HG02610 (cell line): Measurements from ENCODE around the gene LANCL1.
A peak's percentile ranks its signal among the peaks of the same experiment; 100 is the strongest.

Experiments
- ATAC-seq: cut with Tn5 transposase; IDR thresholded peaks from one replicate; pipeline ENCODE4 v1.9.1; 2021; ENCODE audit warnings: mild to moderate bottlenecking, moderate library complexity; ENCODE audit not compliant: unreplicated experiment

Gene LANCL1

GRCh38 chr2:210476194-210477128, at the start of gene LANCL1:
Gene LANCL1, minus strand, starts transcription at chr2:210476759. Its CDS starts 363 bp downstream, at chr2:210476396.
- ATAC-seq: peak; percentile 100

- ATAC-seq: no peak
These were observed 48.0 kb upstream of the LANCL1 start for GRCh38 chr2:210524533-210524932.

GRCh38 chr2:210523650-210524289, 47.2 kb upstream of the LANCL1 start:
- no peak for ATAC-seq

- no peak for ATAC-seq
These were observed 45.8 kb upstream of the LANCL1 start for GRCh38 chr2:210522399-210522798.

- no peak for ATAC-seq
These were observed 43.0 kb upstream of the LANCL1 start for GRCh38 chr2:210519594-210519993.

- no peak for ATAC-seq
These were observed 40.7 kb upstream of the LANCL1 start for GRCh38 chr2:210517264-210517663.

GRCh38 chr2:210515911-210516310, 39.4 kb upstream of the LANCL1 start:
- ATAC-seq: no peak

GRCh38 chr2:210503725-210504191, 27.2 kb upstream of the LANCL1 start:
- no peak for ATAC-seq

GRCh38 chr2:210503001-210503623, 26.6 kb upstream of the LANCL1 start:
- peak; percentile 70 for ATAC-seq

GRCh38 chr2:210496512-210496911, 20.0 kb upstream of the LANCL1 start:
- no peak for ATAC-seq

GRCh38 chr2:210493528-210493927, 17.0 kb upstream of the LANCL1 start:
- no peak for ATAC-seq

GRCh38 chr2:210481601-210482175, 5.1 kb upstream of the LANCL1 start:
- no peak for ATAC-seq

GRCh38 chr2:210480764-210481163, 4.2 kb upstream of the LANCL1 start:
- no peak for ATAC-seq

- no peak for ATAC-seq
These were observed 3.5 kb upstream of the LANCL1 start for GRCh38 chr2:210480079-210480478.

GRCh38 chr2:210478661-210479060, 2.1 kb upstream of the LANCL1 start:
- no peak for ATAC-seq

GRCh38 chr2:210477496-210477895, 937 bp upstream of the LANCL1 start:
- no peak for ATAC-seq

GRCh38 chr2:210475706-210476105, 853 bp downstream of the LANCL1 start:
- no peak for ATAC-seq

GRCh38 chr2:210474776-210475175, 1.8 kb downstream of the LANCL1 start:
- no peak for ATAC-seq

- ATAC-seq: peak; percentile 49
These were observed 15.2 kb downstream of the LANCL1 start for GRCh38 chr2:210461401-210461800.

GRCh38 chr2:210460322-210461227, 16.0 kb downstream of the LANCL1 start:
- peak; percentile 68 for ATAC-seq
